ENCODE data around the gene TMEM244.

The TMEM244 gene

DNA sequence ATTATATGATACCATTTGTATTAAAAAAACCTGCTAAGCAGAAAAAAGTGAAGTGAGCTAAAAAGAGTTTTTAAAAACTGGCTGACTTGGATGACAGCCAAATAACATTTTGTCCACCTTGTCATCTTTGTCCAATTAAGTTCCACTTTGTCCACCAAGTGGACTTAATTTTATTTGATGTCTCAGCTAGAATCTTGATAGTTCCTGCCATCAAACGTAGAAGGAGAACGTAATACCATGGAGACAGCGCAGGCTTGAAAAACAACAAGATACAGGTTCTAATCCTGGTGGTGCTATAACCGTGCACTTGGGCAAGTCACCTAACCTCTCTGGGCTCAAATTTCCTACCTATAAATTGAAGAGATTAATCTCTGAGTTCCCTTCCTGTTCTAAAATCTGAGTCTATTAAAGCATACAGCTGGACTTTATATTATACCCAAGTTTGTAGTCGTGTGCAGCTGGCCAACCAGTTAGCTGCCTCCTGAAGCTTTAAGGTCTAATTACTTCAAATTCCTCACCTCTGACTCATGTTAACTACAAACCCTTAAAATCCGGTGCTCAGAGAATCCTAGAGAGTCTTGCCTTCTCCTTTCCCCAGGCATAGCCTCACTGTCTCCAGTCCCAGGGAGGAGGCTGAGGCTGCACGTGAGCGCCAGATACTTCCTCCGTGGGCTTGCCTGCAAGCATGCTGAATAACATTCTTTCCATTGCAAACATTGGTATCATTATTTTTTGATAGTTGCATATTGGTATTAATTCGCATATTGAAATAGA, 16.8 kb downstream of the TMEM244 start:
- H3K4me2 ChIP-seq (ENCODE audit: insufficient read depth, low read length), result no peak overlapping the region
- no peak overlapping the region for H2AFZ ChIP-seq (ENCODE audit: low read depth, low read length)
- TF ChIP-seq CTCF (IDR thresholded peaks at IDR 0.05; ENCODE audit: borderline replicate concordance, extremely low read depth, low read length, poor library complexity, severe bottlenecking) (no peak), EZH2 (IDR thresholded peaks at IDR 0.05; ENCODE audit: borderline replicate concordance, low read depth, low read length, severe bottlenecking) (no peak)
- no peaks in the 10 kb centered on the region for H4K20me1 ChIP-seq (ENCODE audit: insufficient read depth, low read length)
- H3K36me3 ChIP-seq (ENCODE audit: insufficient read depth, low read length), result no peaks in the 10 kb centered on the region
- H3K4me1 ChIP-seq (ENCODE audit: insufficient read depth, low read length), result no peaks in the 10 kb centered on the region
- no peak overlapping the region for H3K9ac ChIP-seq (ENCODE audit: low read depth, low read length)
- no peaks in the 10 kb centered on the region for H3K9me3 ChIP-seq (ENCODE audit: insufficient read depth, low read length, severe bottlenecking)
- no peaks in the 10 kb centered on the region for H3K79me2 ChIP-seq (ENCODE audit: insufficient read depth, low read length)
- ATAC-seq (ENCODE audit: insufficient read depth, low read depth) (no peak), DNase-seq (no peak)
- no peak overlapping the region for H3K4me3 ChIP-seq (ENCODE audit: low read depth in 1 of 2, low read length in 2 of 2)
- H3K27me3 ChIP-seq (ENCODE audit: insufficient read depth, low read length, poor library complexity), result peaks cover 4% of the 10 kb centered on the region
- H3K27ac ChIP-seq (ENCODE audit: low read length), result no peak overlapping the region

GRCh38 chr6:129843573-129843972, 17.5 kb downstream of the TMEM244 start:
- H2AFZ ChIP-seq (ENCODE audit: low read depth, low read length), result no peak overlapping the region

GRCh38 chr6:129842881-129843409, 18.2 kb downstream of the TMEM244 start:
- DNase-seq, result no peak
- Histone ChIP-seq H3K4me3 (ENCODE audit: low read depth in 1 of 2, low read length in 2 of 2) (no peak overlapping the region), H3K27ac (ENCODE audit: low read length) (no peak overlapping the region), H3K4me1 (ENCODE audit: insufficient read depth, low read length) (no peaks in the 10 kb centered on the region), H3K79me2 (ENCODE audit: insufficient read depth, low read length) (no peaks in the 10 kb centered on the region), H2AFZ (ENCODE audit: low read depth, low read length) (no peak overlapping the region), H3K36me3 (ENCODE audit: insufficient read depth, low read length) (no peaks in the 10 kb centered on the region), H4K20me1 (ENCODE audit: insufficient read depth, low read length) (no peaks in the 10 kb centered on the region), H3K27me3 (ENCODE audit: insufficient read depth, low read length, poor library complexity) (peaks cover 4% of the 10 kb centered on the region), H3K9ac (ENCODE audit: low read depth, low read length) (no peak overlapping the region), H3K4me2 (ENCODE audit: insufficient read depth, low read length) (no peak overlapping the region), H3K9me3 (ENCODE audit: insufficient read depth, low read length, severe bottlenecking) (no peaks in the 10 kb centered on the region)
- no peak for TF ChIP-seq EZH2 (IDR thresholded peaks at IDR 0.05; ENCODE audit: borderline replicate concordance, low read depth, low read length, severe bottlenecking)
- no peak for TF ChIP-seq CTCF (IDR thresholded peaks at IDR 0.05; ENCODE audit: borderline replicate concordance, extremely low read depth, low read length, poor library complexity, severe bottlenecking)
- ATAC-seq (ENCODE audit: insufficient read depth, low read depth), result no peak

More at GRCh38 chr6:129843573-129843972, 17.5 kb downstream of the TMEM244 start:
- Histone ChIP-seq H3K9me3 (ENCODE audit: insufficient read depth, low read length, severe bottlenecking) (no peaks in the 10 kb centered on the region), H3K27me3 (ENCODE audit: insufficient read depth, low read length, poor library complexity) (peaks cover 4% of the 10 kb centered on the region), H3K4me2 (ENCODE audit: insufficient read depth, low read length) (no peak overlapping the region), H3K36me3 (ENCODE audit: insufficient read depth, low read length) (no peaks in the 10 kb centered on the region), H3K4me1 (ENCODE audit: insufficient read depth, low read length) (no peaks in the 10 kb centered on the region), H4K20me1 (ENCODE audit: insufficient read depth, low read length) (no peaks in the 10 kb centered on the region), H3K4me3 (ENCODE audit: low read depth in 1 of 2, low read length in 2 of 2) (no peak overlapping the region), H3K79me2 (ENCODE audit: insufficient read depth, low read length) (no peaks in the 10 kb centered on the region), H3K9ac (ENCODE audit: low read depth, low read length) (no peak overlapping the region), H3K27ac (ENCODE audit: low read length) (no peak overlapping the region)
- no peak for TF ChIP-seq EZH2 (IDR thresholded peaks at IDR 0.05; ENCODE audit: borderline replicate concordance, low read depth, low read length, severe bottlenecking)
- no peak for TF ChIP-seq CTCF (IDR thresholded peaks at IDR 0.05; ENCODE audit: borderline replicate concordance, extremely low read depth, low read length, poor library complexity, severe bottlenecking)
- DNase-seq (no peak), ATAC-seq (ENCODE audit: insufficient read depth, low read depth) (no peak)
